Panc1 (cell line): Measurements from ENCODE around the gene TBC1D21. TPM values are rescaled to one million over a fixed set of nuclear protein-coding genes. Genes with fewer than 3 reads are reported as not detected.

ENCODE experiments used
- ATAC-seq: fragments of 200-7000 bp; cut with Tn5 transposase; 2 replicates; pipeline ENCODE4 v1.9.1; 2020; ENCODE audit warnings: mild to moderate bottlenecking, moderate library complexity
- BruUV-seq: library from RNA; stranded (reverse); fragments of 400-500 nt; replicated peaks from 2 replicates; lab custom pipeline; 2021; lab: Mats Ljungman, UMichigan
- CTCF ChIA-PET: fragments of 300-600 bp; sonication (Branson Sonifier 250); formaldehyde crosslinking; loops from one replicate; lab custom pipeline; 2022; ENCODE audit warnings: antibody characterized with exemption; lab: Charles Lee
- POLR2A ChIA-PET: fragments of 300-600 bp; sonication (Branson Sonifier 250); formaldehyde crosslinking; loops from one replicate; lab custom pipeline; 2022; ENCODE audit warnings: antibody characterized with exemption; lab: Charles Lee
- DNase-seq: peaks from one replicate; pipeline ENCODE4 v3.0.0-alpha.2; 2010; ENCODE audit warnings: low read depth, low spot score
- H3K27ac ChIP-seq: 2 replicates; pipeline ENCODE4 v1.5.1; 2011; ENCODE audit warnings: mild to moderate bottlenecking, low read length, inconsistent platforms
- H3K27me3 ChIP-seq: fragments of 200-500 bp; sonication (Bioruptor generic); 2 replicates; pipeline ENCODE4 v1.6.0; 2014; ENCODE audit warnings: low read length, inconsistent platforms; ENCODE audit not compliant: control insufficient read depth, insufficient read depth
- H3K36me3 ChIP-seq: fragments of 200-500 bp; sonication (Bioruptor generic); 2 replicates; pipeline ENCODE4 v1.5.1; 2014; ENCODE audit warnings: inconsistent platforms, mild to moderate bottlenecking, low read length, moderate library complexity; ENCODE audit not compliant: control insufficient read depth, insufficient read depth
- H3K4me1 ChIP-seq: 2 replicates; pipeline ENCODE4 v1.5.1; 2011; ENCODE audit warnings: inconsistent platforms, mild to moderate bottlenecking, low read length, moderate library complexity; ENCODE audit not compliant: control insufficient read depth, insufficient read depth
- H3K4me3 ChIP-seq, 2 experiments: 2 replicates each; pipeline ENCODE4 v1.5.1; 2011 to 2012; ENCODE audit warnings: low read depth in 2 of 2, low read length in 2 of 2, mild to moderate bottlenecking in 2 of 2, inconsistent platforms in 1 of 2, moderate library complexity in 1 of 2
- H3K9me3 ChIP-seq: fragments of 200-500 bp; sonication (Bioruptor generic); 2 replicates; pipeline ENCODE4 v1.5.1; 2014; ENCODE audit warnings: low read depth, mild to moderate bottlenecking, inconsistent platforms, low read length, moderate library complexity; ENCODE audit not compliant: control insufficient read depth, insufficient read depth
- CTCF ChIP-seq: fragments of 450-650 bp; IDR thresholded peaks from 2 replicates; pipeline ENCODE4 v1.5.1; 2017; ENCODE audit warnings: mild to moderate bottlenecking
- POLR2AphosphoS5 ChIP-seq: IDR thresholded peaks from 2 replicates; pipeline ENCODE4 v1.6.1; 2012; ENCODE audit warnings: mild to moderate bottlenecking, low read depth, low read length, moderate library complexity
- SIN3A ChIP-seq: IDR thresholded peaks from 2 replicates; pipeline ENCODE4 v1.6.1; 2012; ENCODE audit warnings: low read depth, mild to moderate bottlenecking, low read length, moderate library complexity, borderline replicate concordance; ENCODE audit not compliant: insufficient read depth
- TCF7L2 ChIP-seq: IDR thresholded peaks from 2 replicates; pipeline ENCODE4 v1.6.1; 2011; ENCODE audit warnings: mild to moderate bottlenecking, low read depth, low read length, inconsistent platforms
- in situ Hi-C: cut with HindIII; loops from 2 replicates; pipeline ENCODE4 v1.10.0; 2016; ENCODE audit warnings: low sequenced_read_pairs, low pct_unique_long_range_greater_than_20kb
- intact Hi-C: fragments of 100-400 bp; cut with micrococcal nuclease; formaldehyde crosslinking; loops from one replicate; pipeline ENCODE4 v1.10.0; 2022; ENCODE audit not compliant: unreplicated experiment
- total RNA-seq: library from RNA; stranded (reverse); gene quantifications from one replicate; pipeline ENCODE4 v1.2.1, GENCODE V29; 2021; ENCODE audit not compliant: unreplicated experiment
- TF ChIP-seq, protein P1 (sequence below), 2 experiments: IDR thresholded peaks; 2 replicates each; pipeline ENCODE4 v1.6.1; 2011 to 2012; ENCODE audit warnings: low read depth in 2 of 2, control low read depth in 1 of 2, low read length in 1 of 2, mild to moderate bottlenecking in 1 of 2, moderate library complexity in 1 of 2; ENCODE audit not compliant: insufficient read depth in 1 of 2

Gene TBC1D21
- total RNA-seq, 1 experiment from 2014 or later = not detected

- DNase-seq = no peak
- BruUV-seq = no TSS peak
- Histone ChIP-seq H3K27me3 (peaks cover 52% of the 10 kb centered on the region), H3K4me3 (no peak overlapping the region), H3K36me3 (no peaks in the 10 kb centered on the region; the same call in 1 of the 2 replicates), H3K27ac (no peak overlapping the region), H3K4me1 (no peaks in the 10 kb centered on the region), H3K9me3 (no peaks in the 10 kb centered on the region)
- intact Hi-C loops (no loop called here), in situ Hi-C loops (no loop called here)
- CTCF ChIA-PET = no interaction called here
- ATAC-seq = no peak
- POLR2A ChIA-PET = no interaction called here
- TF ChIP-seq TCF7L2 (no peak), POLR2AphosphoS5 (no peak), CTCF (no peak), SIN3A (no peak)
- TF ChIP-seq, protein P1, sequence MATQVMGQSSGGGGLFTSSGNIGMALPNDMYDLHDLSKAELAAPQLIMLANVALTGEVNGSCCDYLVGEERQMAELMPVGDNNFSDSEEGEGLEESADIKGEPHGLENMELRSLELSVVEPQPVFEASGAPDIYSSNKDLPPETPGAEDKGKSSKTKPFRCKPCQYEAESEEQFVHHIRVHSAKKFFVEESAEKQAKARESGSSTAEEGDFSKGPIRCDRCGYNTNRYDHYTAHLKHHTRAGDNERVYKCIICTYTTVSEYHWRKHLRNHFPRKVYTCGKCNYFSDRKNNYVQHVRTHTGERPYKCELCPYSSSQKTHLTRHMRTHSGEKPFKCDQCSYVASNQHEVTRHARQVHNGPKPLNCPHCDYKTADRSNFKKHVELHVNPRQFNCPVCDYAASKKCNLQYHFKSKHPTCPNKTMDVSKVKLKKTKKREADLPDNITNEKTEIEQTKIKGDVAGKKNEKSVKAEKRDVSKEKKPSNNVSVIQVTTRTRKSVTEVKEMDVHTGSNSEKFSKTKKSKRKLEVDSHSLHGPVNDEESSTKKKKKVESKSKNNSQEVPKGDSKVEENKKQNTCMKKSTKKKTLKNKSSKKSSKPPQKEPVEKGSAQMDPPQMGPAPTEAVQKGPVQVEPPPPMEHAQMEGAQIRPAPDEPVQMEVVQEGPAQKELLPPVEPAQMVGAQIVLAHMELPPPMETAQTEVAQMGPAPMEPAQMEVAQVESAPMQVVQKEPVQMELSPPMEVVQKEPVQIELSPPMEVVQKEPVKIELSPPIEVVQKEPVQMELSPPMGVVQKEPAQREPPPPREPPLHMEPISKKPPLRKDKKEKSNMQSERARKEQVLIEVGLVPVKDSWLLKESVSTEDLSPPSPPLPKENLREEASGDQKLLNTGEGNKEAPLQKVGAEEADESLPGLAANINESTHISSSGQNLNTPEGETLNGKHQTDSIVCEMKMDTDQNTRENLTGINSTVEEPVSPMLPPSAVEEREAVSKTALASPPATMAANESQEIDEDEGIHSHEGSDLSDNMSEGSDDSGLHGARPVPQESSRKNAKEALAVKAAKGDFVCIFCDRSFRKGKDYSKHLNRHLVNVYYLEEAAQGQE (IDR thresholded peaks at IDR 0.05; ENCODE audit: insufficient read depth in 1 of 2, low read depth in 2 of 2, low read length in 1 of 2) = no peak
Measured at GRCh38 chr15:73836845-73837244, 36.5 kb upstream of the TBC1D21 start.

DNA sequence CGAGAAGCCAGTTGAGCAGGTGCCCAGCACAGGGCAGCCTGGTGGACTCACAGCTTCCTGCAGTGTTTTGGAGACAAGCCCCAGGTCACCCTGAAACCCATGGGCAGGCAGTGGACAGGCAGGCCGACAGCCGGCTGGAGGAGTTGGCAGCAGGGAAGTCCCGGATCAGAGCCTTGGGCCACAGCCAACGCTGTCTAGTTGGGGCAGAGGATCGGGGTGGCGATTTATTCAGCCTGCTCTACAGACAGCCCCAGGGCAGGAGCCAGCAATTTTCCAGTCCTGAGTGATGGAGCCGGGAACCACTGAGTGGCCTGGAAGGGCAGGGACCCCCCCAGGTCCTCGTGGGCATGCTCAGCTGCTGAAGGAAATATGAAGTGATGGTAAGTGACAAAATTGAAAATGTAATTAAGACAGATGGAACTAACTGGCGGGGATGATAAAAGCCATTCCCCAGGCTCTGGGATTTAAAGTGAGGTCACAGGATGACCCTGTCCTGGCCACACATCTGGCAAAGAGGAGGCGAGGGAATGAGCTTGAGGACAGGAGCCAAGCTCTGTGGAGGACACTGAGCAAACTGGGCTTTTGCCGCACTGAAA, 34.4 kb upstream of the TBC1D21 start:
- intact Hi-C loops = no loop called here
- TF ChIP-seq, protein P1 (IDR thresholded peaks at IDR 0.05; ENCODE audit: insufficient read depth in 1 of 2, low read depth in 2 of 2, low read length in 1 of 2) = no peak
- no peak for TF ChIP-seq SIN3A
- TF ChIP-seq CTCF = no peak
- no peak for TF ChIP-seq TCF7L2
- TF ChIP-seq POLR2AphosphoS5 = no peak
- Histone ChIP-seq H3K27me3 (peaks cover 50% of the 10 kb centered on the region), H3K4me3 (no peak overlapping the region), H3K4me1 (no peaks in the 10 kb centered on the region), H3K9me3 (no peaks in the 10 kb centered on the region), H3K27ac (no peak overlapping the region), H3K36me3 (no peaks in the 10 kb centered on the region; the same call in 1 of the 2 replicates)
- in situ Hi-C loops = no loop called here
- BruUV-seq = no TSS peak
- ChIA-PET CTCF (no interaction called here), POLR2A (no interaction called here)
- no peak for ATAC-seq
- no peak for DNase-seq
